DND-41 (cell line): ENCODE results near the gene LSS.
A peak's percentile ranks its signal among the peaks of the same experiment; 100 is the strongest.
"Not testable (repeated sequence)": the region's sequence is repeated elsewhere in the genome, so short reads cannot be mapped to it uniquely, and the experiment has no call there.

ENCODE experiments used
- ATAC-seq: fragments of 200-7000 bp; cut with Tn5 transposase; 3 replicates; pipeline ENCODE4 v1.9.1; 2021; ENCODE audit warnings: low read depth; ENCODE audit not compliant: insufficient read depth
- DNase-seq: peaks from one replicate; pipeline ENCODE4 v3.0.0-alpha.2; 2020
- H2AFZ ChIP-seq: 2 replicates; pipeline ENCODE4 v1.6.0; 2012; ENCODE audit warnings: low read depth, low read length
- H3K27ac ChIP-seq: 2 replicates; pipeline ENCODE4 v1.5.1; 2012; ENCODE audit warnings: low read length, inconsistent platforms
- H3K27me3 ChIP-seq: fragments of 200-600 bp; sonication (generic); 2 replicates; pipeline ENCODE4 v1.6.0; 2012; ENCODE audit warnings: low read length, mild to moderate bottlenecking, inconsistent platforms; ENCODE audit not compliant: insufficient read depth, poor library complexity
- H3K36me3 ChIP-seq: 2 replicates; pipeline ENCODE4 v1.5.1; 2012; ENCODE audit warnings: low read length, inconsistent platforms; ENCODE audit not compliant: insufficient read depth
- H3K4me1 ChIP-seq: 2 replicates; pipeline ENCODE4 v1.5.1; 2012; ENCODE audit warnings: mild to moderate bottlenecking, low read length; ENCODE audit not compliant: insufficient read depth
- H3K4me2 ChIP-seq: 2 replicates; pipeline ENCODE4 v1.6.0; 2012; ENCODE audit warnings: mild to moderate bottlenecking, moderate library complexity, low read length, inconsistent platforms; ENCODE audit not compliant: insufficient read depth
- H3K4me3 ChIP-seq, 2 experiments: fragments of 200-600 bp in 1 of 2; shearing (Covaris generic) in 1 of 2; 2 replicates each; pipeline ENCODE4 v1.5.1; 2012 to 2016; ENCODE audit warnings: inconsistent platforms in 2 of 2, low read length in 2 of 2, mild to moderate bottlenecking in 2 of 2, low read depth in 1 of 2, moderate library complexity in 1 of 2
- H3K79me2 ChIP-seq: 2 replicates; pipeline ENCODE4 v1.6.0; 2012; ENCODE audit warnings: low read length, inconsistent platforms; ENCODE audit not compliant: insufficient read depth
- H3K9ac ChIP-seq: 2 replicates; pipeline ENCODE4 v1.6.0; 2012; ENCODE audit warnings: low read depth, mild to moderate bottlenecking, inconsistent platforms, low read length, moderate library complexity
- H3K9me3 ChIP-seq: 2 replicates; pipeline ENCODE4 v1.5.1; 2012; ENCODE audit warnings: low read length, moderate library complexity, mild to moderate bottlenecking, inconsistent platforms; ENCODE audit not compliant: insufficient read depth, severe bottlenecking
- H4K20me1 ChIP-seq: 2 replicates; pipeline ENCODE4 v1.6.0; 2012; ENCODE audit warnings: low read length; ENCODE audit not compliant: insufficient read depth
- EZH2 ChIP-seq: IDR thresholded peaks from 3 replicates; pipeline ENCODE4 v1.6.1; 2012; ENCODE audit warnings: borderline replicate concordance, low read depth, mild to moderate bottlenecking, moderate library complexity, low read length, inconsistent platforms; ENCODE audit not compliant: severe bottlenecking
- TF ChIP-seq, protein P1 (sequence below): IDR thresholded peaks from 2 replicates; pipeline ENCODE4 v1.5.1; 2012; ENCODE audit warnings: borderline replicate concordance, low read length, moderate library complexity, mild to moderate bottlenecking; ENCODE audit not compliant: poor library complexity, severe bottlenecking; ENCODE audit errors: extremely low read depth

LSS gene

DNA sequence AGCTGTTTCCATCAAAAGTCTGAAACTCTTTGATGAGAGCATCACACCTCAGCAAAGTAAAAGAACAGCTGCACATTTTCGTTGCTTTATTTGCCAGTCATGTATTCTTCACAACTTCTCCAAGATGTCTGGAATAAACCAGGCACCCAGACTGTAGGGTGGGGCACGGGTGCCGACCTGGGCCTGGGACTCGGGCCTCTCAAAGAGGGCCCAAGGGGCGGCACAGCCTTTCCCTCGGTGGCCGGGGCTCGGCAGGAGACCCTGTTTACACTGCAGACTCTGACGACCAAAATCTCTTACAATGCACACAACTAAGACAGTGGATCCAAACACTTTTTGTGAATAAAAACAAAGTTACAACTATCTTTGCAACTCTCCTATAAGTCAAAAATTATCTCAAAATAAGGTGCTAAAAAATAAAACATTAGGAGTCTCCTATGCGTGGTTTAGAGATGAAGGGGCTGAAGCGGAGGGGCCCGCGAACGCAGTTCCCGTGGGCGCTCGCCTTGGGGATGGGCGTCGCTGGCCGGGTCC, 696 bp downstream of the LSS start:
- H3K27ac ChIP-seq: peak overlapping the region; percentile 63
- peak; percentile 23 for DNase-seq
- ATAC-seq: no peak
- TF ChIP-seq, protein P1, sequence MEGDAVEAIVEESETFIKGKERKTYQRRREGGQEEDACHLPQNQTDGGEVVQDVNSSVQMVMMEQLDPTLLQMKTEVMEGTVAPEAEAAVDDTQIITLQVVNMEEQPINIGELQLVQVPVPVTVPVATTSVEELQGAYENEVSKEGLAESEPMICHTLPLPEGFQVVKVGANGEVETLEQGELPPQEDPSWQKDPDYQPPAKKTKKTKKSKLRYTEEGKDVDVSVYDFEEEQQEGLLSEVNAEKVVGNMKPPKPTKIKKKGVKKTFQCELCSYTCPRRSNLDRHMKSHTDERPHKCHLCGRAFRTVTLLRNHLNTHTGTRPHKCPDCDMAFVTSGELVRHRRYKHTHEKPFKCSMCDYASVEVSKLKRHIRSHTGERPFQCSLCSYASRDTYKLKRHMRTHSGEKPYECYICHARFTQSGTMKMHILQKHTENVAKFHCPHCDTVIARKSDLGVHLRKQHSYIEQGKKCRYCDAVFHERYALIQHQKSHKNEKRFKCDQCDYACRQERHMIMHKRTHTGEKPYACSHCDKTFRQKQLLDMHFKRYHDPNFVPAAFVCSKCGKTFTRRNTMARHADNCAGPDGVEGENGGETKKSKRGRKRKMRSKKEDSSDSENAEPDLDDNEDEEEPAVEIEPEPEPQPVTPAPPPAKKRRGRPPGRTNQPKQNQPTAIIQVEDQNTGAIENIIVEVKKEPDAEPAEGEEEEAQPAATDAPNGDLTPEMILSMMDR: no peak
- TF ChIP-seq EZH2: no peak
- peaks cover 77% of the 10 kb centered on the region for H3K79me2 ChIP-seq
- peak overlapping the region; percentile 77 for H2AFZ ChIP-seq
- peak overlapping the region; percentile 91 for H3K4me2 ChIP-seq
- H3K4me3 ChIP-seq: peak overlapping the region; percentile 67 to 93
- peaks cover 36% of the 10 kb centered on the region for H3K36me3 ChIP-seq
- no peaks in the 10 kb centered on the region for H3K9me3 ChIP-seq
- H4K20me1 ChIP-seq: peaks cover 20% of the 10 kb centered on the region; the same call in 1 of the 2 replicates
- H3K9ac ChIP-seq: peak overlapping the region; percentile 82
- H3K27me3 ChIP-seq: no peaks in the 10 kb centered on the region
- H3K4me1 ChIP-seq: peaks cover 50% of the 10 kb centered on the region

DNA sequence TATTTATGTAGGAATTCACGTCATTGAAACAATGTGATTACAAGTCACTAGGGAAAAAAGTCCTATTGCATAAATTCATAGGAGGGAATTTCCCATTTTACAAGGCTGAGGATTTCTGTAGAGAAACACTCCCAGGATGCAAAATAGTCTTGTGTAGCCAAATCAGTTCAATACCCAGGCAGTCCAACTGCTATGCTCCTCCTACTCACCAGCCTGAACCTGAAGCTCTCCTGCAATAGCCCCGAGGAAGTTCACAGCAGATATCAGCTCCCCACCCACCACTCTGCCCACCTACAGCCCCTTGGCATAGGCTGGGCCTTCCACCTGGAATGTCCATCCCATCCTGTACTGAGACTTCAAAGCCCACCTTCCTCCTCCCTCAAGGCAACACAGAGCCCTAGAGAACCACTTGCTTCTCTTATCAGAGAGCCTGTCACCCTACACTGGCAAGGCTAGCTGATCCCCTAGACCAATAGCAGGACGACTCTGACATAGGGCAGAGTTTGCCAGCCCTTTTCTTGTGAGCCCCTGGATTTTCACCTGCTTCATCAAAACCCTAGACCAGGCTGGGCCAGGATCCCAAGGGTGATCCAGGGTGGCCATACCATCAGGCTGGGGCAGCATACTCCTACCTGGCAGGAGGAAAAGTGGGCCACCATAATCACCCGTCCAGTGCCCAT, 1.5 kb downstream of the LSS start:
- Histone ChIP-seq H2AFZ (no peak overlapping the region), H3K9me3 (no peaks in the 10 kb centered on the region), H3K79me2 (peaks cover 85% of the 10 kb centered on the region), H3K9ac (peak overlapping the region; percentile 82), H4K20me1 (peaks cover 22% of the 10 kb centered on the region; the same call in 1 of the 2 replicates), H3K36me3 (peaks cover 42% of the 10 kb centered on the region), H3K4me3 (peak overlapping the region; percentile 67 to 93; a peak in 3 of 4 replicates), H3K27ac (peak overlapping the region; percentile 7; the same call in 1 of the 2 replicates), H3K4me1 (peaks cover 50% of the 10 kb centered on the region), H3K27me3 (no peaks in the 10 kb centered on the region), H3K4me2 (peak overlapping the region; percentile 91)
- TF ChIP-seq, protein P1: no peak
- no peak for TF ChIP-seq EZH2
- DNase-seq: no peak
- no peak for ATAC-seq

DNA sequence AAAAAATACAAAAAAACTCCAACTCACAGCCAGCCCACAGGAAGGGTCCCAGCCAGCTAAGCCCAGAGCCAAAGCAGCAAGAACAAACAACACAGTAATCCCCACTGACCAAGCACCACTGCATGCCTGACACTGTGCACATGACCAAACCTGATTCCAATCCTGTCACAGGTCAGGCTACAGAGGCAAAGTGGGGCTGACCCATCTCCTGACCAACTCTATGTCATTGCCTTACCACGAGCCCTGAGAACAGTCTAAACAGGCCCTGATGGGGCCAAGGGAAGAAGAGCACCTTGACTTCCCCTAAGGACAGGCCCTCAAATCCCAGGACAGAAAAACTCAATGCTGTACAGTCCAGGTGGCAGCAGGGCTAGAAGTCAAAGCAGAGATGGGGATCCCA, 2.4 kb downstream of the LSS start:
- ATAC-seq: no peak
- H3K79me2 ChIP-seq: peaks cover 86% of the 10 kb centered on the region
- H3K9ac ChIP-seq: peak overlapping the region; percentile 82; the same call in 1 of the 2 replicates
- H3K27me3 ChIP-seq: no peaks in the 10 kb centered on the region
- H4K20me1 ChIP-seq: peaks cover 26% of the 10 kb centered on the region; the same call in 1 of the 2 replicates
- H3K4me2 ChIP-seq: peak overlapping the region; percentile 91
- peak overlapping the region in 1 of 2 experiments; percentile 93; a peak in 2 of 4 replicates for H3K4me3 ChIP-seq
- DNase-seq: no peak
- H2AFZ ChIP-seq: no peak overlapping the region
- no peaks in the 10 kb centered on the region for H3K9me3 ChIP-seq
- H3K4me1 ChIP-seq: peaks cover 44% of the 10 kb centered on the region
- peaks cover 43% of the 10 kb centered on the region for H3K36me3 ChIP-seq
- TF ChIP-seq, protein P1: no peak
- no peak for TF ChIP-seq EZH2
- peak overlapping the region; percentile 13; the same call in 1 of the 2 replicates for H3K27ac ChIP-seq

DNA sequence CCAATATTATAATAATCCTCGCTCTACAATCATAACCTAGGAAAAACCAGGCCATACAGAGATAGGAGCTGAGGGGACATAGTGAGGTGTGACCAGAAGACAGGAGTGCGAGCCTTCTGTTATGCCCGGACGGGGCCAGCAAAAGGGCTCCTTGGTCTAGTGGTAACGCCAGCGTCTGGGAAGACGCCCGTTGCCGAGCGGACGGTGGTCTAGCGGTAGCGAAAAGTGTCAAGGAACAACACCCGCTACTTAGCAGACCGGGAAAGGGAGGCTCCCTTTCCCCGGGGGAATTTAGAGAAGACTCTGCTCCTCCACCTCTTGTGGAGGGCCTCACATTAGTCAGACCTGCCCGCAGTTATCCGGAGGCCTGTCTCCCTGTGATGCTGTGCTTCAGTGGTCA, 4.9 kb downstream of the LSS start:
- not testable (repeated sequence) for H3K9ac ChIP-seq, H3K4me3 ChIP-seq, H2AFZ ChIP-seq, H3K9me3 ChIP-seq, H3K27me3 ChIP-seq, H3K27ac ChIP-seq, DNase-seq, ATAC-seq, H3K4me2 ChIP-seq
- H3K4me1 ChIP-seq: peaks cover 27% of the 10 kb centered on the region
- H3K79me2 ChIP-seq: peaks cover 68% of the 10 kb centered on the region
- peaks cover 53% of the 10 kb centered on the region for H3K36me3 ChIP-seq
- H4K20me1 ChIP-seq: peaks cover 30% of the 10 kb centered on the region; the same call in 1 of the 2 replicates
